Trophoblast cell (in vitro differentiated cells and primary cell): ENCODE measurements around the gene TSPAN32.

Experiments used
- DNase-seq, 2 donors: peaks; one replicate each; pipeline ENCODE4 v3.0.0-alpha.2; 2016
- H2AFZ ChIP-seq: 2 replicates; pipeline ENCODE4 v1.6.1; 2013; ENCODE audit warnings: low read length, moderate library complexity, mild to moderate bottlenecking; ENCODE audit not compliant: insufficient read depth, poor library complexity
- H2AK5ac ChIP-seq: 2 replicates; pipeline ENCODE4 v1.6.1; 2013; ENCODE audit warnings: mild to moderate bottlenecking, low read length
- H2BK120ac ChIP-seq: 2 replicates; pipeline ENCODE4 v1.6.1; 2013; ENCODE audit warnings: low read length, mild to moderate bottlenecking, moderate library complexity; ENCODE audit not compliant: insufficient read depth, poor library complexity
- H2BK12ac ChIP-seq: 2 replicates; pipeline ENCODE4 v1.6.1; 2013; ENCODE audit warnings: mild to moderate bottlenecking, low read length, moderate library complexity
- H2BK5ac ChIP-seq: 2 replicates; pipeline ENCODE4 v1.6.1; 2013; ENCODE audit warnings: low read length, low read depth, moderate library complexity, mild to moderate bottlenecking; ENCODE audit not compliant: poor library complexity
- H3K14ac ChIP-seq: 2 replicates; pipeline ENCODE4 v1.6.1; 2013; ENCODE audit warnings: mild to moderate bottlenecking, low read length
- H3K18ac ChIP-seq: 2 replicates; pipeline ENCODE4 v1.6.1; 2013; ENCODE audit warnings: mild to moderate bottlenecking, low read length
- H3K23ac ChIP-seq: 2 replicates; pipeline ENCODE4 v1.6.1; 2013; ENCODE audit warnings: low read length
- H3K27ac ChIP-seq: 2 replicates; pipeline ENCODE4 v1.5.1; 2013; ENCODE audit warnings: low read depth, mild to moderate bottlenecking, inconsistent platforms, low read length, moderate library complexity
- H3K27me3 ChIP-seq: 2 replicates; pipeline ENCODE4 v1.6.1; 2013; ENCODE audit warnings: inconsistent platforms, mild to moderate bottlenecking, low read length, moderate library complexity; ENCODE audit not compliant: insufficient read depth
- H3K36me3 ChIP-seq, 2 experiments: 1 replicate in 1 of 2; 2 replicates in 1 of 2; pipeline ENCODE4 v1.6.1; 2013; ENCODE audit warnings: low read length in 2 of 2, mild to moderate bottlenecking in 2 of 2, moderate library complexity in 1 of 2; ENCODE audit not compliant: insufficient read depth in 2 of 2, control insufficient read depth in 1 of 2
- H3K4ac ChIP-seq: 2 replicates; pipeline ENCODE4 v1.6.1; 2013; ENCODE audit warnings: low read depth, mild to moderate bottlenecking, low read length, moderate library complexity
- H3K4me1 ChIP-seq, 2 experiments: 1 replicate in 1 of 2; 2 replicates in 1 of 2; pipeline ENCODE4 v1.6.1; 2013; ENCODE audit warnings: low read length in 2 of 2, mild to moderate bottlenecking in 2 of 2, moderate library complexity in 1 of 2; ENCODE audit not compliant: insufficient read depth in 2 of 2, control insufficient read depth in 1 of 2
- H3K4me2 ChIP-seq: 2 replicates; pipeline ENCODE4 v1.6.1; 2013; ENCODE audit warnings: inconsistent platforms, mild to moderate bottlenecking, low read length, moderate library complexity
- H3K4me3 ChIP-seq: 2 replicates; pipeline ENCODE4 v1.5.1; 2013; ENCODE audit warnings: mild to moderate bottlenecking, low read depth, low read length, inconsistent platforms
- H3K79me1 ChIP-seq: one replicate; pipeline ENCODE4 v1.6.1; 2013; ENCODE audit warnings: low read length
- H3K79me2 ChIP-seq: 2 replicates; pipeline ENCODE4 v1.6.1; 2013; ENCODE audit warnings: low read length, mild to moderate bottlenecking; ENCODE audit not compliant: control insufficient read depth, insufficient read depth, poor library complexity
- H3K9ac ChIP-seq: 2 replicates; pipeline ENCODE4 v1.6.1; 2013; ENCODE audit warnings: mild to moderate bottlenecking, low read length
- H3K9me3 ChIP-seq: 2 replicates; pipeline ENCODE4 v1.6.1; 2013; ENCODE audit warnings: low read depth, mild to moderate bottlenecking, control low read depth, inconsistent platforms, low read length; ENCODE audit not compliant: insufficient read depth
- H4K12ac ChIP-seq: 2 replicates; pipeline ENCODE4 v1.6.1; 2013; ENCODE audit warnings: low read depth, mild to moderate bottlenecking, low read length, moderate library complexity
- H4K8ac ChIP-seq: 2 replicates; pipeline ENCODE4 v1.6.1; 2013; ENCODE audit warnings: low read depth, mild to moderate bottlenecking, low read length, moderate library complexity
- H4K91ac ChIP-seq: one replicate; pipeline ENCODE4 v1.6.1; 2013; ENCODE audit warnings: low read depth, mild to moderate bottlenecking, low read length, moderate library complexity
- WGBS: extraction: QIAGEN DNeasy Blood & Tissue Kit; methylation state at CpG from one replicate; pipeline ENCODE4 v1.1.7; 2013; ENCODE audit warnings: missing lambda C conversion rate; ENCODE audit not compliant: insufficient read length, insufficient coverage; ENCODE audit errors: extremely low coverage; 5-methylcytosine and 5-hydroxymethylcytosine counted together

Gene TSPAN32

DNA sequence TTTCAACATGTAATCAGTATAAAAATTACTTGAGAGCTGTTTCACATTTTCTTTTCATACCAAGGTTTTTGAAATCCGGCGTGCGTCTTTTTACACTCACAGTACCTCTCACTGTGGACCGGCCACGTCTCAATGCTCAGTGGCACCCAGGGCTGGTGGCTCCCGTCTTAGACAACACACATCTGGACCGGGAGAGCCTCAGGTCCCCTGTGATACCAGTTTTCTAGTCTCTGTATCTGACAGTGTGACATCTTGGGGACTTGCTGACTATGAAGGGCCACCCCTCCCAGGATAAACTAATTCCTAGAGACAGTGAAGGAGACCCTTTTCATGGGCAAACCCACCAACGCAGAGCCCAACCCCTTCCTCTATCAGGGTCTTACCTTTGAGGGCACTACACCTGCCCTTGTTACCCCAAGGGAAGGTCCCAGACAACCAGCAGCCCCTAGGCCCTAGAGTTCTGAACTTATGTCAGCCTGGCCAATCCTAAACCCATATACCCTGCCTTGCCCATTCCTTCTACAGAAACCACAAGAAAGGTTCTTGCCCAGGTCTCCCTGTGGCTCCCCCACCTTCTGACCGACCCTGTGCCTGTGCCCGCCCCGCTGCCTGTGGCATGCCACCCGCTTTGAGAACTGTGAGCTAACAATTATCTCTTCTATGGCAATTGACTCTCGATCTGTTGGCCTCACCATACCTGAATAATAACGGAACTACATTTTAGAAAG is 25.4 kb upstream of the TSPAN32 start:
- H3K4me1 ChIP-seq, result peaks cover 5 to 8% of the 10 kb centered on the region in 2 experiments
- H3K23ac ChIP-seq, result no peak overlapping the region
- H3K4me2 ChIP-seq, result no peak overlapping the region
- no peak overlapping the region for H2BK12ac ChIP-seq
- no peak overlapping the region for H4K91ac ChIP-seq
- H3K4me3 ChIP-seq, result no peak overlapping the region
- H3K27me3 ChIP-seq, result peaks cover 8% of the 10 kb centered on the region
- WGBS, result no CpG with 5 or more reads among the region's 14 CpGs
- no peak overlapping the region for H4K8ac ChIP-seq
- no peak overlapping the region for H2AFZ ChIP-seq
- H4K12ac ChIP-seq, result no peak overlapping the region
- H2AK5ac ChIP-seq, result no peak overlapping the region
- no peaks in the 10 kb centered on the region for H3K79me1 ChIP-seq
- DNase-seq, result peak in 1 of 2 donors; percentile 70
- no peak overlapping the region for H3K18ac ChIP-seq
- no peaks in the 10 kb centered on the region for H3K36me3 ChIP-seq
- no peak overlapping the region for H3K4ac ChIP-seq
- no peaks in the 10 kb centered on the region for H3K79me2 ChIP-seq
- H3K9me3 ChIP-seq, result peaks cover 5% of the 10 kb centered on the region
- H2BK120ac ChIP-seq, result no peak overlapping the region
- H3K9ac ChIP-seq, result no peak overlapping the region
- H2BK5ac ChIP-seq, result no peak overlapping the region
- H3K14ac ChIP-seq, result no peak overlapping the region
- no peak overlapping the region for H3K27ac ChIP-seq

DNA sequence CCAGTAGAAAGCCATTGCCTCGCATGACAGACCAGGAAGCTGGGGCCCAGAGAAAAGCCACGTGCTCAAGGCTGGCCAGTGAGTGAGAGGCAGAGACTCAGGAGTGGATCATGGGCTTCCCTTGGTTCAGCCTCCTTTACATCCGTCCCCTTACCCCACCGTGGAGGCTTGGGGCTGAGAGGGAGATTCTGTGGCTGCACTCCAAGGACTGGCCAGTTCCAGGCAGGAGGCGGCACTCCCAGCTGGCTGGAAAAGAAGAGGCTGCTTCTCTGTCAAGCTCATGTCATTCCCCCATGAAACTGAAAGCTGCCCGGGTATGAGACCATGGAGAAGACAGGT is 24.8 kb upstream of the TSPAN32 start:
- Histone ChIP-seq H2BK120ac (no peak overlapping the region), H3K9ac (no peak overlapping the region), H3K36me3 (no peaks in the 10 kb centered on the region), H3K9me3 (peaks cover 4% of the 10 kb centered on the region), H4K8ac (no peak overlapping the region), H3K27me3 (peaks cover 5% of the 10 kb centered on the region), H2AK5ac (no peak overlapping the region), H2BK12ac (no peak overlapping the region), H2BK5ac (no peak overlapping the region), H3K23ac (no peak overlapping the region), H3K18ac (no peak overlapping the region), H3K4ac (no peak overlapping the region), H3K14ac (no peak overlapping the region), H4K91ac (no peak overlapping the region), H3K79me1 (no peaks in the 10 kb centered on the region), H3K4me3 (no peak overlapping the region), H2AFZ (no peak overlapping the region), H3K79me2 (no peaks in the 10 kb centered on the region), H3K4me1 (peaks cover 1 to 5% of the 10 kb centered on the region in 2 experiments), H4K12ac (no peak overlapping the region), H3K27ac (no peak overlapping the region), H3K4me2 (no peak overlapping the region)
- no CpG with 5 or more reads among the region's 6 CpGs for WGBS
- no peak for DNase-seq

DNA sequence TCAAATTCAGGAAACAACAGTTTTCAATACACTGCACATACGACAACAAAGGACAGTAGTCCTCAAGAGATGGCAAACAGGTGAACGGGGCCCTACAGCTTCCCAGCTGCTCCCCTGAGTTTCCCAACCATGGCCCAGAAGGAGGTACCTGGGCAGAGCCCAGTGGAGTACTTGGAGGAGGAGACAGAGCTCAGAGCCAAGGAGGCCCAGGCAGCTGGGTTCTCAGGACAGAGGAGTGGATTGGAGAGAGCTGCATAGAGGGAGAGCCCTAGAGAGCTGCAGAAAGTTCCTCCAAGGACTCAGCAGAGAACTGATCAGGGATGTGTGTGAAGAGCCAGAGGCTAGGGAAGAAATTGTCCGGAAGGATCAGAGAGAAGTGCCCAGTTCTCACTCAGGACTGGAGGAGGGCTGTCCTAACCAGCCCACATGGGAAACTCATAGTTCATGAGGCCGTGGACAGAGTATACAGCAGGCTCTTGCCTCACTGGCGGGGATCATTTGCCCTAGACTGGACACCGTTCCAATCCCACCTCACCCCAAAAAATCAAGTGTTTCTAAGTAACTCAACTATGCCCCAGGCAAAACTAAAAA is 23.8 kb upstream of the TSPAN32 start:
- no peaks in the 10 kb centered on the region for H3K79me1 ChIP-seq
- H3K4me2 ChIP-seq, result no peak overlapping the region
- no peak overlapping the region for H3K4ac ChIP-seq
- no peak overlapping the region for H3K9ac ChIP-seq
- H2AK5ac ChIP-seq, result no peak overlapping the region
- H3K4me1 ChIP-seq, result peaks cover 0 to 1% of the 10 kb centered on the region in 2 experiments
- no peak overlapping the region for H4K12ac ChIP-seq
- no peak overlapping the region for H2BK5ac ChIP-seq
- no peak overlapping the region for H3K14ac ChIP-seq
- no peak overlapping the region for H3K23ac ChIP-seq
- H3K4me3 ChIP-seq, result no peak overlapping the region
- H4K91ac ChIP-seq, result no peak overlapping the region
- peaks cover 4% of the 10 kb centered on the region for H3K9me3 ChIP-seq
- no peaks in the 10 kb centered on the region for H3K36me3 ChIP-seq
- H4K8ac ChIP-seq, result no peak overlapping the region
- no peak overlapping the region for H2BK12ac ChIP-seq
- no peak overlapping the region for H2BK120ac ChIP-seq
- H2AFZ ChIP-seq, result no peak overlapping the region
- DNase-seq, result no peak
- peaks cover 2% of the 10 kb centered on the region for H3K27me3 ChIP-seq
- no peaks in the 10 kb centered on the region for H3K79me2 ChIP-seq
- H3K18ac ChIP-seq, result no peak overlapping the region
- no CpG with 5 or more reads among the region's 6 CpGs for WGBS
- H3K27ac ChIP-seq, result no peak overlapping the region

DNA sequence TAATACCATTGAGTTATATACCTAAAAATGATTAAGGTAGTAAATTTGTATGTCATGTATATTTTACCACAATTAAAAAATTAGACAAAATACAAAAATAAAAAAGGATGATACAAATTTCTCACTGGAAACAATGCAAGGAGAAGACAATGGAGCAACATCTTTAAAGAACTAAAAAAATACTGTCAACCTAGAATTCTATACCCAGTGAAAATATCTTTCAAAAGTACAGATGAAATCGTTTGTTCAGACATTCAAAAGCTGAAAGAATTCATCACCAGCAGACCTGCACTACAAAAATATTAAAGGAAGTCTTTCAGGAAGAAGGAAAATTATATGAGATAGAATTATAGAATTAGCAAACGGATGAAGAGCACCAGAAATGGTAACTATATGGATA is 21.6 kb upstream of the TSPAN32 start:
- H3K27me3 ChIP-seq, result no peaks in the 10 kb centered on the region

More for the DNA sequence above, 21.6 kb upstream of the TSPAN32 start:
- no peak overlapping the region for H3K14ac ChIP-seq
- H3K79me2 ChIP-seq, result no peaks in the 10 kb centered on the region
- no peaks in the 10 kb centered on the region for H3K4me1 ChIP-seq
- peaks cover 4% of the 10 kb centered on the region for H3K9me3 ChIP-seq
- H3K4ac ChIP-seq, result no peak overlapping the region
- H2BK120ac ChIP-seq, result no peak overlapping the region
- H4K12ac ChIP-seq, result no peak overlapping the region
- H3K23ac ChIP-seq, result no peak overlapping the region
- no CpG with 5 or more reads among the region's 2 CpGs for WGBS
- H4K91ac ChIP-seq, result no peak overlapping the region
- no peak overlapping the region for H4K8ac ChIP-seq
- no peak overlapping the region for H2AFZ ChIP-seq
- no peak overlapping the region for H3K4me3 ChIP-seq
- H3K9ac ChIP-seq, result no peak overlapping the region
- H3K4me2 ChIP-seq, result no peak overlapping the region
- no peak overlapping the region for H2BK12ac ChIP-seq
- no peaks in the 10 kb centered on the region for H3K79me1 ChIP-seq
- H3K36me3 ChIP-seq, result no peaks in the 10 kb centered on the region
- H2BK5ac ChIP-seq, result no peak overlapping the region
- no peak for DNase-seq
- H2AK5ac ChIP-seq, result no peak overlapping the region
- no peak overlapping the region for H3K18ac ChIP-seq
- H3K27ac ChIP-seq, result no peak overlapping the region
